Naive thymus-derived CD4-positive, alpha-beta T cell (primary cell): Measurements from ENCODE around the gene ADGRG1. TPM values are rescaled to one million over a fixed set of nuclear protein-coding genes. Genes with fewer than 3 reads are reported as not detected.

Experiments
- ATAC-seq: fragments of 150-1000 bp; cut with Tn5 transposase; 2 replicates; pipeline ENCODE4 v1.10.0; 2021; ENCODE audit warnings: mild to moderate bottlenecking, moderate library complexity
- CTCF ChIA-PET: fragments of 350-600 bp; sonication (Branson Sonifier 250); formaldehyde crosslinking; loops from one replicate; lab custom pipeline; 2021; ENCODE audit warnings: antibody characterized with exemption; lab: Charles Lee
- POLR2A ChIA-PET: fragments of 350-600 bp; sonication (Branson Sonifier 250); formaldehyde crosslinking; loops from one replicate; lab custom pipeline; 2021; ENCODE audit warnings: antibody characterized with exemption, inconsistent platforms; lab: Charles Lee
- DNase-seq, 9 donors: peaks; one replicate each; pipeline versions ENCODE4 v3.0.0 to v3.0.0-alpha.2; 2020 to 2022; ENCODE audit warnings: mixed read lengths in 1 of 9
- H3K27ac ChIP-seq: one replicate; pipeline ENCODE4 v1.7.0; 2013; ENCODE audit warnings: mild to moderate bottlenecking, low read depth, low read length, moderate library complexity
- H3K27me3 ChIP-seq, 2 donors: one replicate each; pipeline ENCODE4 v1.7.0; 2013; ENCODE audit warnings: low read length in 2 of 2, mild to moderate bottlenecking in 2 of 2, moderate library complexity in 2 of 2; ENCODE audit not compliant: control insufficient read depth in 2 of 2, insufficient read depth in 2 of 2
- H3K36me3 ChIP-seq, 3 experiments: 1 replicate in 2 of 3; 2 replicates in 1 of 3; pipeline ENCODE4 v1.7.0; 2013; ENCODE audit warnings: low read length in 3 of 3, mild to moderate bottlenecking in 3 of 3, moderate library complexity in 1 of 3; ENCODE audit not compliant: insufficient read depth in 3 of 3, control insufficient read depth in 2 of 3
- H3K4me1 ChIP-seq, 2 donors: one replicate each; pipeline ENCODE4 v1.7.0; 2013; ENCODE audit warnings: low read length in 2 of 2, mild to moderate bottlenecking in 2 of 2, moderate library complexity in 1 of 2; ENCODE audit not compliant: control insufficient read depth in 2 of 2, insufficient read depth in 2 of 2
- H3K4me3 ChIP-seq: 2 replicates; pipeline ENCODE4 v1.7.0; 2013; ENCODE audit warnings: mild to moderate bottlenecking, low read length
- H3K9me3 ChIP-seq, 3 experiments: 1 replicate in 2 of 3; 2 replicates in 1 of 3; pipeline ENCODE4 v1.7.0; 2013; ENCODE audit warnings: low read length in 3 of 3; ENCODE audit not compliant: control insufficient read depth in 2 of 3
- H3K27ac Mint-ChIP-seq, 9 donors: one replicate each; pipeline ENCODE4 v1.8.0; 2020 to 2022; ENCODE audit warnings: mixed read lengths in 9 of 9, mild to moderate bottlenecking in 8 of 9, moderate library complexity in 5 of 9, inconsistent platforms in 2 of 9
- H3K27me3 Mint-ChIP-seq, 5 donors: one replicate each; pipeline ENCODE4 v1.8.0; 2021 to 2022; ENCODE audit warnings: mixed read lengths in 5 of 5, mild to moderate bottlenecking in 1 of 5
- H3K36me3 Mint-ChIP-seq, 5 donors: one replicate each; pipeline ENCODE4 v1.8.0; 2020 to 2022; ENCODE audit warnings: mixed read lengths in 5 of 5, mild to moderate bottlenecking in 3 of 5, inconsistent platforms in 1 of 5
- H3K4me1 Mint-ChIP-seq, 7 donors: one replicate each; pipeline ENCODE4 v1.8.0; 2020 to 2022; ENCODE audit warnings: mixed read lengths in 7 of 7, mild to moderate bottlenecking in 3 of 7, inconsistent platforms in 1 of 7
- H3K4me3 Mint-ChIP-seq, 10 donors: one replicate each; pipeline ENCODE4 v1.8.0; 2020 to 2022; ENCODE audit warnings: mild to moderate bottlenecking in 10 of 10, mixed read lengths in 10 of 10, moderate library complexity in 6 of 10, inconsistent platforms in 2 of 10
- H3K9me3 Mint-ChIP-seq, 11 donors: one replicate each; pipeline ENCODE4 v1.8.0; 2020 to 2022; ENCODE audit warnings: mixed read lengths in 11 of 11, mild to moderate bottlenecking in 4 of 11, inconsistent platforms in 1 of 11, moderate library complexity in 1 of 11
- intact Hi-C, 2 donors: fragments of 100-400 bp; cut with micrococcal nuclease; formaldehyde crosslinking; loops; one replicate each; pipeline ENCODE4 v1.15.1; 2023
- polyA plus RNA-seq, 2 donors: library from polyadenylated mRNA; unstranded; fragments of 300-500 nt; fragmentation: Illumina TruSeq; gene quantifications; one replicate each; pipeline ENCODE4 v1.2.3, GENCODE V29; 2021
- total RNA-seq, 6 experiments: library from RNA in 5 of 6; stranded (reverse) in 5 of 6; gene quantifications; 1 replicate in 5 of 6; 2 replicates in 1 of 6; pipeline ENCODE4 v1.2.3 and lab custom pipeline; 2021 to 2026

Gene ADGRG1
- total and polyA plus RNA-seq, 7 experiments from 2014 or later = 0.07 to 96.0 (median 1.5) TPM

GRCh38 chr16:57649443-57649751 is 21.0 kb downstream of the ADGRG1 start:
- Histone ChIP-seq H3K4me1 (peaks cover 0 to 29% of the 10 kb centered on the region in 2 donors), H3K9me3 (no peaks in the 10 kb centered on the region), H3K36me3 (no peaks in the 10 kb centered on the region), H3K4me3 (no peak overlapping the region), H3K27ac (no peak overlapping the region), H3K27me3 (no peaks in the 10 kb centered on the region)
- H3K27me3 Mint-ChIP-seq = no peaks in the 10 kb centered on the region
- no peaks in the 10 kb centered on the region for H3K36me3 Mint-ChIP-seq
- H3K9me3 Mint-ChIP-seq = peaks cover 0 to 1% (median 0%) of the 10 kb centered on the region in 11 donors
- DNase-seq = no peak
- peak overlapping the region in 3 of 9 donors; percentile 43 to 66 (median 66) for H3K27ac Mint-ChIP-seq
- ATAC-seq = no peak
- peak overlapping the region in 1 of 10 donors; percentile 77 for H3K4me3 Mint-ChIP-seq
- peaks cover 6 to 33% (median 15%) of the 10 kb centered on the region in 7 donors for H3K4me1 Mint-ChIP-seq
- POLR2A ChIA-PET = interaction anchor here (0.8 kb wide), 1 partner anchor 87 kb away, joined by 4 read pairs; no protein-coding TSS in a partner anchor
- intact Hi-C loops = loop anchor here (1.0 to 2.0 kb wide), 7 partner anchors 40 to 349 kb away; no protein-coding TSS in a partner anchor
- CTCF ChIA-PET = interaction anchor here (0.5 to 5.2 kb wide), 12 partner anchors 12 to 349 kb away, joined by 3 to 53 read pairs (median 4); no protein-coding TSS in a partner anchor

GRCh38 chr16:57649846-57650245 is 21.4 kb downstream of the ADGRG1 start:
- no peak overlapping the region for H3K27ac ChIP-seq
- ChIA-PET POLR2A (interaction anchor here (0.8 kb wide), 1 partner anchor 86 kb away, joined by 4 read pairs; no protein-coding TSS in a partner anchor), CTCF (interaction anchor here (0.5 to 5.2 kb wide), 12 partner anchors 12 to 350 kb away, joined by 3 to 53 read pairs (median 4); no protein-coding TSS in a partner anchor)
- DNase-seq (no peak), ATAC-seq (no peak)
- H3K27ac Mint-ChIP-seq = peak overlapping the region in 1 of 9 donors; percentile 46
- intact Hi-C loops = loop anchor here (1.0 to 5.0 kb wide), 8 partner anchors 41 to 350 kb away; partner anchors contain the start of gene KATNB1 (in 1 of the 2)
- no peaks in the 10 kb centered on the region for H3K36me3 Mint-ChIP-seq
- peaks cover 0 to 29% of the 10 kb centered on the region in 2 donors for H3K4me1 ChIP-seq
- H3K27me3 ChIP-seq = no peaks in the 10 kb centered on the region
- no peaks in the 10 kb centered on the region for H3K36me3 ChIP-seq
- no peaks in the 10 kb centered on the region for H3K9me3 ChIP-seq
- H3K27me3 Mint-ChIP-seq = no peaks in the 10 kb centered on the region
- H3K4me1 Mint-ChIP-seq = peaks cover 6 to 33% (median 15%) of the 10 kb centered on the region in 7 donors
- H3K9me3 Mint-ChIP-seq = peaks cover 0 to 1% (median 0%) of the 10 kb centered on the region in 11 donors
- peak overlapping the region in 1 of 10 donors; percentile 25 for H3K4me3 Mint-ChIP-seq
- H3K4me3 ChIP-seq = no peak overlapping the region

DNA sequence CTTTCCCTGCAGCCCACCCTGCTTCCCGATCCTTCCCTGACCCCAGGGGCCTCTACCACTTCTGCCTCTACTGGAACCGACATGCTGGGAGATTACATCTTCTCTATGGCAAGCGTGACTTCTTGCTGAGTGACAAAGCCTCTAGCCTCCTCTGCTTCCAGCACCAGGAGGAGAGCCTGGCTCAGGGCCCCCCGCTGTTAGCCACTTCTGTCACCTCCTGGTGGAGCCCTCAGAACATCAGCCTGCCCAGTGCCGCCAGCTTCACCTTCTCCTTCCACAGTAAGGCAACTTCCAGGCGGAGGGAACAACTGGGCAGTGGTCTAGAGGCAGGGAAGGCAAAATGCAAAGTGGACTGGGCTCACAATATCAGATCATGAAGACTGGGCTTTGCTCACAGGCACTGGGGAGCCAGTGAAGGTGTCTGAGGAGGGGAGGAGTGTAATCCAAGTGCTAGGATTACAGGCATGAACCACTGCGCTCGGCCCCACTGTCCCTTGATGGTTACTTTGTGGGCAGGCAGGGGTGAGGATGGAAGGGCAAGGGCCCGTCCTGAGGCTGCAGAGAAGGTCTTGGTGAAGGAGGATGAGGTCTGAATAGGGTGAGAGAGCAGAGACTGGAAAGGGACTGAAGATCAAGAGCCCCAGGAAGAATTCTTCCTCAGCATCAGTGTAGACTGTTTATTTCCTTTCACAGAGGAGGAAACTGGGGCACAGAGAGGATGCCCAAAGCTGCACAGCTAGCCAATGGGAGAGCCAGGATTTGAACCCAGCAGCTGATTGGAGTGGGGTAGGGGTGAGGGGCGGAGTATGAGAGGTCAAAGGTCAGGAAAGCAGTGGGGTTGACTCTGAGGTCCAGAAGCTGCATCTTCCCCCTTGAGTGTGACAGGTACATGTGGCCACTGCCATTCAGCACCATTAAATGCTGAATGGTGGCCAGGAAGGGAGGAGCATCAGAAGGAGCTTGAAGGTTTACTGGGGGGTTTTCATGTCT is 23.2 kb downstream of the ADGRG1 start:
- Histone ChIP-seq H3K27me3 (no peaks in the 10 kb centered on the region), H3K9me3 (no peaks in the 10 kb centered on the region), H3K4me1 (peaks cover 0 to 40% of the 10 kb centered on the region in 2 donors), H3K36me3 (no peaks in the 10 kb centered on the region), H3K27ac (no peak overlapping the region), H3K4me3 (no peak overlapping the region)
- Mint-ChIP-seq H3K27ac (peak overlapping the region; percentile 1 to 78 (median 38)), H3K36me3 (no peaks in the 10 kb centered on the region), H3K4me3 (peak overlapping the region in 2 of 10 donors; percentile 35 to 53), H3K9me3 (peaks cover 0 to 1% (median 0%) of the 10 kb centered on the region in 11 donors), H3K27me3 (no peaks in the 10 kb centered on the region), H3K4me1 (peaks cover 6 to 33% (median 15%) of the 10 kb centered on the region in 7 donors)
- ChIA-PET POLR2A (no interaction called here), CTCF (interaction anchor here (0.5 to 1.5 kb wide), 4 partner anchors 14 to 686 kb away, joined by 3 to 4 read pairs (median 3); no protein-coding TSS in a partner anchor)
- ATAC-seq (no peak), DNase-seq (peak in 3 of 9 donors; percentile 9 to 19 (median 18))
- intact Hi-C loops = loop anchor here in 1 of 2 donors (5.0 kb wide), 1 partner anchor 86 kb away; the partner anchor contains the start of gene KATNB1

DNA sequence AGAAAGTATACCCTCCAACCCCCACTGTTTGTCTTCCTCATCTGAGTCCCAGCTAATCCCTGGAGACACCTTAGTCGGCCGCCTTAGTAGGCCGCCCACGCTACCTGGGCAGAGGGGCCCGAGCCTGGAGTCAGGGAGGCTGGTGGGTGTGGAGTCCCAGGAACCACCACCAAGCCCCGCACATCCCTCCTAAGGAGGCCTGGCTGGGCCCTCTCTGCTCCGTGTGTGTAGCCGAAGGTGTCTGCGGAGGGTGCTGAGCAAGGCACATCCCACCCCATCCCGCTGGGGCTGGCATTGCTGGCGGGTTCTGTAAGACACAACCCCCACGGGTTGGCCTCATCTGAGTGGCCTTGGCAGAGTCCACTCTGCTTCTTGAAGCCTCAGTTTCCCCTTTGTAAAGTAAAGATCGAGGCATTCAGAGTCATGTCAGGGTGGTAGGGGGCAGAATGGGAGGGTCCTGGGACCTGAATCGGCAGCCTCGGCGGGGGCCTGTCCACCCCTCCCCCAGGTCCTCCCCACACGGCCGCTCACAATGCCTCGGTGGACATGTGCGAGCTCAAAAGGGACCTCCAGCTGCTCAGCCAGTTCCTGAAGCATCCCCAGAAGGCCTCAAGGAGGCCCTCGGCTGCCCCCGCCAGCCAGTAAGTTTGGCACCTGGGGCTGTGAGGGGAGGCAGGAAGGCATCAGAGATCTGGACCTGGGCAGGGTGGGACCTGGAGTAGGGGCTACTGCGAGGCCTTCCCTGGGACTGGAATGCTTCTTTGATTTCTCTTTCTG is 24.5 kb downstream of the ADGRG1 start:
- POLR2A ChIA-PET = no interaction called here
- Histone ChIP-seq H3K27ac (no peak overlapping the region), H3K4me3 (no peak overlapping the region), H3K9me3 (no peaks in the 10 kb centered on the region), H3K36me3 (no peaks in the 10 kb centered on the region), H3K4me1 (peaks cover 0 to 35% of the 10 kb centered on the region in 2 donors), H3K27me3 (no peaks in the 10 kb centered on the region)
- CTCF ChIA-PET = interaction anchor here (0.5 to 1.0 kb wide), 3 partner anchors 15 to 685 kb away, joined by 3 read pairs; no protein-coding TSS in a partner anchor
- peak overlapping the region in 1 of 9 donors; percentile 5 for H3K27ac Mint-ChIP-seq
- H3K9me3 Mint-ChIP-seq = peaks cover 0 to 1% (median 0%) of the 10 kb centered on the region in 11 donors
- H3K4me3 Mint-ChIP-seq = no peak overlapping the region
- no peak for ATAC-seq
- no peaks in the 10 kb centered on the region for H3K27me3 Mint-ChIP-seq
- peaks cover 6 to 30% (median 12%) of the 10 kb centered on the region in 7 donors for H3K4me1 Mint-ChIP-seq
- no peaks in the 10 kb centered on the region for H3K36me3 Mint-ChIP-seq
- intact Hi-C loops = loop anchor here in 1 of 2 donors (5.0 kb wide), 1 partner anchor 84 kb away; the partner anchor contains the start of gene KATNB1
- DNase-seq = no peak

- Mint-ChIP-seq H3K4me1 (peaks cover 6 to 22% (median 9%) of the 10 kb centered on the region in 7 donors), H3K27me3 (no peaks in the 10 kb centered on the region), H3K9me3 (peaks cover 0 to 1% (median 0%) of the 10 kb centered on the region in 11 donors), H3K36me3 (no peaks in the 10 kb centered on the region), H3K27ac (no peak overlapping the region), H3K4me3 (no peak overlapping the region)
- no peaks in the 10 kb centered on the region for H3K27me3 ChIP-seq
- no peak for ATAC-seq
- H3K36me3 ChIP-seq = no peaks in the 10 kb centered on the region
- intact Hi-C loops = loop anchor here in 1 of 2 donors (5.0 kb wide), 1 partner anchor 83 kb away; the partner anchor contains the start of gene KATNB1
- peaks cover 0 to 24% of the 10 kb centered on the region in 2 donors for H3K4me1 ChIP-seq
- H3K4me3 ChIP-seq = no peak overlapping the region
- ChIA-PET CTCF (interaction anchor here (0.6 kb wide), 1 partner anchor 53 kb away, joined by 3 read pairs; no protein-coding TSS in a partner anchor), POLR2A (no interaction called here)
- no peak overlapping the region for H3K27ac ChIP-seq
- no peaks in the 10 kb centered on the region for H3K9me3 ChIP-seq
- no peak for DNase-seq
These were observed 25.5 kb downstream of the ADGRG1 start for GRCh38 chr16:57653936-57654335.
